Hepatocyte (in vitro differentiated cells): ENCODE data around the gene ERCC2.

Experiments
- EZH2 ChIP-seq: fragments of 200-600 bp; sonication (generic); IDR thresholded peaks from 2 replicates; pipeline ENCODE4 v1.6.1; 2016; ENCODE audit warnings: antibody characterized with exemption, mild to moderate bottlenecking, borderline replicate concordance
- EZH2phosphoT487 ChIP-seq: fragments of 200-600 bp; sonication (generic); IDR thresholded peaks from one replicate; pipeline ENCODE4 v1.6.1; 2018; ENCODE audit warnings: antibody characterized with exemption, mild to moderate bottlenecking, low read depth, moderate library complexity; ENCODE audit not compliant: unreplicated experiment, severe bottlenecking
- TF ChIP-seq, protein P1 (sequence below): fragments of 200-600 bp; sonication (generic); IDR thresholded peaks from 2 replicates; pipeline ENCODE4 v1.5.1; 2016; ENCODE audit warnings: antibody characterized with exemption, mild to moderate bottlenecking; ENCODE audit not compliant: poor library complexity

- TF ChIP-seq, protein P1, sequence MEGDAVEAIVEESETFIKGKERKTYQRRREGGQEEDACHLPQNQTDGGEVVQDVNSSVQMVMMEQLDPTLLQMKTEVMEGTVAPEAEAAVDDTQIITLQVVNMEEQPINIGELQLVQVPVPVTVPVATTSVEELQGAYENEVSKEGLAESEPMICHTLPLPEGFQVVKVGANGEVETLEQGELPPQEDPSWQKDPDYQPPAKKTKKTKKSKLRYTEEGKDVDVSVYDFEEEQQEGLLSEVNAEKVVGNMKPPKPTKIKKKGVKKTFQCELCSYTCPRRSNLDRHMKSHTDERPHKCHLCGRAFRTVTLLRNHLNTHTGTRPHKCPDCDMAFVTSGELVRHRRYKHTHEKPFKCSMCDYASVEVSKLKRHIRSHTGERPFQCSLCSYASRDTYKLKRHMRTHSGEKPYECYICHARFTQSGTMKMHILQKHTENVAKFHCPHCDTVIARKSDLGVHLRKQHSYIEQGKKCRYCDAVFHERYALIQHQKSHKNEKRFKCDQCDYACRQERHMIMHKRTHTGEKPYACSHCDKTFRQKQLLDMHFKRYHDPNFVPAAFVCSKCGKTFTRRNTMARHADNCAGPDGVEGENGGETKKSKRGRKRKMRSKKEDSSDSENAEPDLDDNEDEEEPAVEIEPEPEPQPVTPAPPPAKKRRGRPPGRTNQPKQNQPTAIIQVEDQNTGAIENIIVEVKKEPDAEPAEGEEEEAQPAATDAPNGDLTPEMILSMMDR, result no peak
- no peak for TF ChIP-seq EZH2phosphoT487
- no peak for TF ChIP-seq EZH2
Observed at GRCh38 chr19:45302416-45302815, 68.0 kb downstream of the ERCC2 start.
